Left renal pelvis (tissue), 4 donors: ENCODE results near the gene TMPRSS4. TPM values are rescaled to one million over a fixed set of nuclear protein-coding genes. Genes with fewer than 3 reads are reported as not detected.

ENCODE experiments used
- DNase-seq, 4 donors: peaks; one replicate each; pipeline ENCODE4 v3.0.0-alpha.2; 2013; ENCODE audit warnings: low read depth in 4 of 4, low spot score in 3 of 4
- polyA plus RNA-seq, 4 donors: library from polyadenylated mRNA; unstranded; fragments of 120-200 nt; gene quantifications; one replicate each; pipeline ENCODE4 v1.2.1, GENCODE V29; 2013; ENCODE audit not compliant: insufficient read length in 4 of 4

TMPRSS4 gene
- polyA plus RNA-seq, 4 donors, result 0.59 to 34.7 (median 28.1) TPM

DNA sequence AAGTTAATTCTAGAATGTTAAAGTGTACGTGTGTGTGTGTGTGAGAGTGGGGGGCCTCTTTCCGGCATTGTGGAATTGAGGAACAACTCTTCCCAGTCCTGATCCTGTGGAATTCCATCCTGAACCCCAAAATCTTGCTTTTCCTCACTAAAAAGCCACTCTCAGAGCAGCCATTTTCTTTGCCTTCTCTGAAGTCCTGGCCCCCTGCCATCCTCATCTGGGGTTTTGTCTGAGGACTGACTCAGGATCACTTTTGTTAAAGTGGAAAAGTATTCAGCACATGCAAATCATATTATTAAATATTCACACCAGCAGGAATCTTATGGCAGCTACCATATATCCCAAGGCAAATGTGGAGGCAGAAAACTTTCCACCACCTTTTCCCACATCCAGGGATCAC lies 72.0 kb downstream of the TMPRSS4 start:
- no peak for DNase-seq

DNA sequence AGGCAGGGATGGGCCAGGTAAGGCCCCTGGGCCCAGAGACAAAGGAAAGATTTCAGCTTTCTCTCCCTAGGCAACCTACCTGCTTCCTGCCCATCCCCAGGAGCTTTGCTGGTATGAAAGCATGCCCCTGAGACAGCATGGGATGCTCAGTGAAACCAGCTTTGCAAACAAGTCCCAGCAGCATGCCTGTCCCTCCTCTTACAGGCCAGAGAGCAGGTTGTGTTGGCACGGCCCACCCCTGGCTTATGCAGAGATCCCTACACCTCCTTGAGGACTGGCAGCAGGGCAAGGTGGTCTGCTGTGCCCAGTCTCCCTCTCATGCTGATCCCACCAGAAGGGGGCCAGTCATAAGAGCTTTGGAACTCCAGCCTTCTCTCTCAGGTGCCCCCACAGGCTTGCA lies 72.6 kb downstream of the TMPRSS4 start:
- no peak for DNase-seq

DNA sequence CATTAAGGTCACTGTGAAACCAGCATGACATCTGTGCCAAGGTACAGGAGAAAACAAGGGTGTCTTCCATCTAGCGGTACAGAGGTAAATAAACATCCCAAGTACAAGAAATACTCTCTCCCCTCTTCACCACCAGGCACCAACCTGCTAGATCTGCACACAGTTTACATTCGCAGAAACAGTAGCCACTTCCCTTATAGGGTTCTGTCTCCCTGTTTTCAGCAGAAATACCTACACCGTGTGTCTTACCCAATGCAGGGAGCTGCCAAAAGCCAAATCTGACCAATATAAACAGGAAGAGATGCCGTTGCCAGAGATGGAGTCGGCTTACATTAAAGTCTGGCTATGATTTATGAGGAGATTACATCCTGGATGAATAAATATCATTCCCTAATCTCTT lies 74.6 kb downstream of the TMPRSS4 start:
- DNase-seq, result no peak

DNA sequence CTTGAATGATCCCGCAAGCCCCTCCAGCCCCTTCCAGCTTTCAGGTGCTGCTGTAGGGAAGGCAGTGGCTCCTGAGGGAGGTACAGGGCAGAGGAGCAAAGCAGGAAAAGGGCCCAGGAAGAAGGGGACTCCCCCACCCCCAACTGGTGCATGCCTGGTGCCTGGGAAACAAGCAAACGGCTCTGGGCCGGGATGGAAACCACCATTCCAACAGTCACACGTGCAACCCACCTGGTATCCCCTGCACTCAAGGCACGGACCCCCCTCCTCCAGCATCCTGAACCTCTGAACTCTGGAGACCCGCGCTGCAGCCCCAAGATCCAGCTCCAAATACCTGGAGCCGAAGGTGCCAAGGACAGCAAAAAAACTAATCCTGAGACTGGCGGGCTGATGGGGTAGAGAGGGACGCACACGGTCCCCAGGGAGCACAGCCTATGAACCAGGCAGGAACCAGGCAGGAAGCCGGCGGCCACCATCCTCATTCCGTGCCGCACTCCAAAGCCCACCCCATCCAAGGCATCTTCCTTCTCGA lies 75.2 kb downstream of the TMPRSS4 start:
- no peak for DNase-seq

DNA sequence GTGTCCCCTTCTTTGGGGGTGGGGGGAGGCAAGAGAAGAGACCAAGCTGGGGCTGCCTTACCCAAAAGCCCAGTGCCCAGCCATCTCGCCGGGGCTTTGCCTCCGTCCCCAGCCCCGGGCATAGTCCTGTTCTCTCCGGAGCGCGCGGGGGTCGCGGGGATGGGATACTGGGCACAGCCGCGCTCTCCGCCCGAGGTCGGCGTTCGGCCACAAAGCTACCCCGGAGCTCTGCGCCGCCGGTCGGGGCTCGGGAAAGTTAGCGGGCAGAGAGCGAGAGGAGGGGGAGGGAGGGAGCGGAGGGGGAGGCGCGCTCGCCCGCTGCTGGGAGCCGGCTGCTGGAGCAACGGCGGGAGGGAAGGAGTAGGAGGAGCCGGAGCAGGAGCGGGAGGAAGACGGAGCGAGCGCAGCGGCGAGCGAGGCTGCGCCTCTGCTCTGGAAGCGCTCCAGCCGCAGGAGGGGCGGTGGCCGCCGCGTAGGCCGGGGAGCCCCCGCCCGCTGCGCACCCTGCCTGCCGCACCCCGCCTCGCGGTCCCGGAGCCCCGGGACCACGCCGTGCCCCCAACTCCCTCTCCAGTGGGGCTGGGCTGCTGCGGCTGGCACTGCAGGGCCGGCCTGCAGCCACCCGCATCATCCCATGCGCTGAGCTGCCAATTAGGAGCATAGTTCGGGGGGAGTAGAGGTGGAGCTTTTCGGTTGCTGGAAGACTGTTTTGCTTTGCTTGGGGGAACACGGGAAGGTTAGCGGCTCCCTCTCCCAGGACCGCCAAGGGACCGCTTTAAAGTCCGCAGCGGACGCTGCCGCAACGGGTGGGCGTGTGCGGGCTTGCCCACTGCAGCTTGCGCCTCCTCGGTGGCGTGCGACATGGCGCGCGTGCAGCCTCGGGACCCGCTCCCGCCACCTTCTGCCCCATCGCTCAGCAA lies 75.9 kb downstream of the TMPRSS4 start, which contains the start of gene SCN4B:
Gene SCN4B, minus strand, starts transcription at position 272 of the 920 bp plus-strand sequence. Its CDS starts 150 bp downstream, at position 122.
- DNase-seq, result peak in 1 of 4 donors; percentile 65

DNA sequence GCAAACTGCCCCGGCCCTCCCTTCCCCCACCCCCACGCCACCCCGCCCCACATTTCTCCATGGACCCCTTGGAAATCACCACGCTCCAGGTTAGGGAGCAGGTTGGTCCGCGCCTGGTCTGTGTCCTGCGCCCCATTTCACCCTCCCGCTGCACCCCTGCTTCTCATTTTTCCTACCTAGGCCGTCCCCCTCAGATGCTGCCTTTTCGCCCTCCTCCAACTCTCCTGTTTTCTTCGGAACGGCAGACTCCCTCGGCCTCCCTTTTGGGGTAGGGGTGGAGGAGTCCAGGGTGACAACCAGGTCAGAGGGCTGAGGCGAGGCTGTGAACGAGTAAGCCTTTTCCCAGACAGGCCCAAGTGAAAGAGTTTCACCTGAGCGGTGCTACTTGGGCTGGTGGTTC lies 76.6 kb downstream of the TMPRSS4 start:
- no peak for DNase-seq

DNA sequence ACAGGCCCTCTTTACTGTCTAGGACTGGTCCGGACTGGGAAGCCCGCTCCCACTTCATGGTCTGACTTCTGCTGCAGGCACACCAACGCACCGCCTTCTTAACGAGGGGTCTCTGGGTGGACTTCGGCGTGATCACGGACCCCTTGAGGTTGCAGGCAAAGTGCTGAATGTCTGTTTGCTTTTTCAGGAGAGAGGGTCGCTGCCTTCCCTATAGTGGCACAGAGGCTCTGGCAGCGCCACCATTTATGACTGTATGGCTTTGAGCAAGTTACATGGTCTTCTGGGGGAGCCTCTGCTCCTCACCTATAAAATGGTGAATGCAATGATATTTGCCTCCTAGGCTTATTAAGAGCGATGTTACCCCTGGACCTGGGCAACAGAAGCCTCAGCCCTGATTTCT lies 77.1 kb downstream of the TMPRSS4 start:
- no peak for DNase-seq

DNA sequence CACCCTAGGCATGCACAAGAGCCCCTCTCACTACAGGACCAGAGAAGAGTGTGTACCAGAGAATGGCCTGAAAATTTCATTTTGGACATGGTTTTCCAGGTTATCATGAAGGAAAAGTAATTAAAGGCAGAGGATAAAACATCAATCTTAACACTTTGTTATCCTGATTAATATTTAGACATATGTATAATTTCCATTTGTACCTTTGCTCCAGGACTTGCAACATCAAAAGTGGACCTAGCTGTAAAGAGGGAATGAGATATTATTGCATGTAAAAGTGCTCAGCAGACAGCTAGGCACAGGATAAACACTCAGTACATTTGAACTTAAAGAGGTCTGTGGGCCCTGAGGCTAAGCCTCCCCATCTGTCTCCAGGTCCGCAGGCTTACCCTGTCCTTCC lies 77.8 kb downstream of the TMPRSS4 start:
- DNase-seq, result no peak

DNA sequence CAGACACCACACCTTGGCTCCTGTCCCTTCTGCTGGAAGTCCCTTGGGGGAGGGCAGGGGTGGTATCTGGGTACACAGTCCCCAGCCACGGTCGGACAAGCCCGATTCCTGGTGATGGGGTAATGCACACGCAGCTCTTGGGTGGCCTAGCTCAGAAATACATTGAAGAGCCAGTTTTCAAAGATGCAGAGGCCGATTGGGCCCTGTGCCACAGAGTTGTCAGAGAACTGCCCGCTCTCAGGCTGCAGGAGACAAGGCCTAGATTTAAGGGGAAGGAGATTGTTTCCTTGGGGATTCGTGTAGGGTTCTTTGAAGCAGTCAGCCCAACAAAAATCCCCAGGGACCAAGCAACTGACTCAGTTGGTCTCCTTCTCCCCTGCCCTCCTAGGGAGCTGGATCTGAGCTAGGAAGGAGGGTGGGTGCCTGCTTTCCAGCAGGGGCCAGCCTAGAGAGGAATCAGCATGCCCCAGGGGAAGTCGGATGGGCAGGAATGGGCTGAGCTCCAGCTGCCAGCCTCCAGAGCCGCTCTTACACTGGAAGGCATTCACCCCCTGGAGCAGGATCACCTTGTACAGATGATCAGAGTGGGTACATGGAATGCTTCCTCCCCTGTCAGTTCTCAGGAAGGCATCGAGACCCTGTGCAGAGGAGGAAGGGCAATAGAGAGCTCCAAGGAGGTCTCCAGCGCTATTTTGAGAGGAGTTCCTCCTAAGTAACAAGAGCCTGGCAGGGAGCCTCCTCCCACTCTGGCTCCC lies 79.1 kb downstream of the TMPRSS4 start:
- DNase-seq, result no peak

DNA sequence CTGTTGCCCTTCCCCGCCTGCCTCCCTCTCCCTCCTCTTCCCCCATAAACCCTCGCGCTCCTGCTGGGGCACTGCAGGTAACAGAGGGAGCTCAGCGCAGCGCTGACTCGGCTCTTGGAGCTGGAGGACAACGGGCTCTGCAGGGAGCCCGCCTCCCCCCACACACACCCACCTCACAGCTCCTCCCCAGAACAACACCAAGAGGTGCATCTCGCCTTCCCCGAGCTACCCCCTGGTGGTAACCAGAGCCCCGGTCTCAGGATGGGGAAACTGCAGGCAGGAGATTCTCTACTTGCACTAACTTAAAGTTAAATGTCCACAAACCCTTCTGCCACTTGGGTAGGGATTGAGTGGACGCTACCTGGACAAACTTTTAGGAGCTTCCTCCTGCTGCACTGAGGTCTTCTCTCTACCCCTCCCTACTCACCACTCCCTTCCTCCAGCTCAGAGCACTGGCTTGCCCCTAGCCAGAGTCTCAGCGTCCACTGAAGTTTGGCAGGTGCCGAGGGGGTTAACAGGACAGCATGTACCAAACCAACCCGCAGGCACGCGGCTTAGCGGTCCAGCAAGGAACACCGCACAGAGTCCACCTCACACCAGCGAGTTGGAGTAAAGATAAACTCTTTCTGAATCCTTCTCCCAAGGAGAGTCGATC lies 79.8 kb downstream of the TMPRSS4 start:
- DNase-seq, result no peak

DNA sequence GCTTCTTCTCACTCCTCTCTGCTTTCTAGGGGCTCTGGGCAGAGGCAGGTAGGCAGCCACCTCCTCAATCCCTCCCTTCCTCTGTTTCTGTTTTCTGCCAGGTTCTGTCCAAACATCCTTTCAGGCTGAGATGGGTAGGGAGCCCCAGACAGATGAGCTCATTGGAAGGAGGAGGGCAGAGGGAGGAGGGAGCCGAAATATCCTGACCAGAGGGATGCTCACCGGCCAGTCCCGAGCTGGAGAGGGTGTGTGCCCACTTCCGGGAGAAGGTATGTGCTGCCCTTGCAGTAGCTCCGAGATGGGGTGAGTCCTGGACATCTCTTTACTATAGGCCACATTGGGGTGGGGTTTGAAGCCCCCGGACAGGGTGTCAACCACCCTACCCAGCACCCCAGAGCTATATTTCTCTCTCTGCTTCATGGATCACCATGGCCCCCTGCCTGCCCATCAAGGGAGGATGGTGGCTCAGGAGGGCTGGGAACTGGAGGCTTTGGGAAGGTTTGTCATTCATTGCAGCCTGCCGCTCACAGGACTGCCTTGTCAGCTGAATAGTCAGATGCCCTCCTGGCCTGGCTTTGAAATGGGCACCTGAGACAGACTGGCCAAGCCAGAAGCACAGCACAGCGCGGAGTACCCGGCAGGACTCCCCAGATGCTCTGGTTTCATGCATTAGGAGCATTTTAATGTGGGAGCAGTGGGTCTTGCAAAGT lies 80.5 kb downstream of the TMPRSS4 start:
- DNase-seq, result no peak

DNA sequence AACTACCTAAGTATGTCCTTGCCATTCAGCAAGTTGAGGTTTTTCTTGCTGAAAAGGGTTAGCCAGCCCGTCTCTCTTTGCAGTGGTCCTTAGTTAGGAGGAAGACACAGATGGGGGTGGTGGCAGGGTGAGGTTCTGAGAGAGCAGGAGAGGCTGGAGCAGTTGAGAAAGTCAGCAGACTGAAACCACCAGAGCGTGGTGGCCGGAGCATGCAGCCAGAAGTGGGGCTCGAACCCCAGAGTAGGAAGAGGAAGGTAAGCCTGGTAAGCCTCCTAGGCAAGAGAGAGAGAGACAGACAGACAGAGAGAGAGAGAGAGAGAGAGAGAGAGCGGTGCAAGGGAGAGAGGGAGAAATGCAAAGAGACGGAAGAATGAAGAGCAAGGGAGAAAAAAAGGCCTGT lies 84.9 kb downstream of the TMPRSS4 start:
- DNase-seq, result no peak

DNA sequence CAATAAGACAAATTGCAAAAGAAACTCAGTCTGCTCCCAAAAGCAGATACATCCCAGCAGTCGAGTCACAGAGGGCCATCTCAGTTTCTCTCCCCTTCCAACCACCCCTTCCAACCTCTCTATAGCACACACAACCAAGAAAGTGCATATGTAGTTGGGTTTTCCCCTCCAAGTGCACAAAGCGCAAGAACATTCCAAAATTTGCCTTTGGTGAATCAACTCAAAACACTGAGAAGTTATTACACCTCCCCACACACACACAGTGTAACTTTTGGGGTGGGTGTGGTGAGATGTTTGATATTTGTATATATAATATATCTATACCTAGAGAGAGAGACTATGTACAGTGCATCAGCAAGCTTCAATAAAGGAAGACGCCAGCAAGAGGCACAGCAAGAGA lies 86.0 kb downstream of the TMPRSS4 start:
- DNase-seq, result no peak

DNA sequence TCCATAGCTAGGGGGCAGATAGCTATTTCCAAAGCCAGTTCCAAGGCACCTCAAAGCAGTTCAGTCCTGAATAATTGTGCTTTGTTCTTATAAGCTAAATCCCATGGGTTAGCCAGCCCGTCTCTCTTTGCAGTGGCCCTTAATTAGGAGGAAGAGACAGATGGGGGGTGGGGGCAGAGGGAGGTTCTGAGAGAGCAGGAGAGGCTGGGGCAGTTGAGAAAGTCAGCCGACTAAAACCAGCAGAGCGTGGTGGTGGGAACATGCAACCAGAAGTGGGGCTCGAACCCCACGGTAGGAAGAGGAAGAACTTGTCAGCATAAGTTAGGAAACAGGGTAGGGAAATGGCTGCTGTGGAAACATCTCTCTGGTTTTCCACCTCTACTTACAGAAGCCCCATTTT lies 86.6 kb downstream of the TMPRSS4 start:
- DNase-seq, result no peak

DNA sequence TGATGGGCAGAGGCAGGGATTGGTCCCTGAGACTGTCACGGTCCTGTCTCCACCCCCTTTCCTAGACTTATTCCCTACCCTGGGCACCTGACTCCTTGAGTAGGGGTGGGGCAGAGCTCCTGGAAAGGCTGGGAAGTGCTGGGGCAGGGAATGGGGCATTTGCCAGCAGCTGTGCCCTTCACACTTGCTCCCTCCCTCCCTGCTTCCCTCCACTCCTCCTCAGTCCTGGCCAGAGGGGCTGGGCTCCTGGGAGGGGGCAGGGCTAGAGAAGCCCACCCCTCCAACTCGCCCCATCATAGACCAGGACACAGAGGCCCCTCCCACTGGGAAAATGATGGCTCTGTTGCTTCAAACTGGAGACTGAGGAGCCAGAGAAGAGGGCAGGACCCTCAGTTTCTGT lies 88.0 kb downstream of the TMPRSS4 start:
- DNase-seq, result no peak

DNA sequence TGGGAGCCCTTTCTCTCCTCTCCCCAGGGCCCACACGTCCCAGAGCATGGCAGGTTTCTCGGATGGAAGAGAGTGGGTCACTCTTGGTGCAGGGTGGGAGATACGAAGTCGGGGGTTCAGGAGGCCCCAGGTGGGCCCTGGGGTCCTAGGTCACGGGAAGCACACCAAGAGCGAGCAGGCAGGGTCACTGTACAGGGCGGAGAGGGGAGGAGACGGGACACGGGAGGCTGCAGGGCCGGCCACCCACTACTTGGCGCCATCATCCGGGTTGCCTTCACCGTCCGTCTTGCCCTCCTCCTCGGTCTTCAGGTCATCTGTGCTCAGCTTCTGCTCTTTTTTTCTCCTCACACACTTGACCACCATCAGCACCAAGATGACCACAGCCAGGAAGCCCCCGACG lies 89.8 kb downstream of the TMPRSS4 start:
- no peak for DNase-seq

DNA sequence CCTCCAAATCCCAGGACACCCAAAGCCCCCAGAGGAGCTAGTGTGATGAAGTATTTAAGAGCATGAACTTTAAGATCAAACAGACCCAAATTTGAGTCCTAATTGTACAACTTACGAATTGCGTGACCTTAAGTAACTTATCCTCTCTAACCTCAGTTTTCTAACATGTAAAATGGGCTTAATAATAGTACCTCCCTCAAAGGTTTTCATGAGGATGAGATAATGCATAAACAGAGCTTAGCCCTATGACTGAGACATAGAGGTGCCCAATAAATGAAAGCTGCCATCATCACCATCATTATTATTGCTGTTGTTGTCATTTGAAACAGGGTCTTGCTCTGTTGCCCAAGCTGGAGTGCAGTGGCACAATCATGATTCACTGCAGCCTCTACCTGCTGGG lies 90.4 kb downstream of the TMPRSS4 start:
- DNase-seq, result no peak

DNA sequence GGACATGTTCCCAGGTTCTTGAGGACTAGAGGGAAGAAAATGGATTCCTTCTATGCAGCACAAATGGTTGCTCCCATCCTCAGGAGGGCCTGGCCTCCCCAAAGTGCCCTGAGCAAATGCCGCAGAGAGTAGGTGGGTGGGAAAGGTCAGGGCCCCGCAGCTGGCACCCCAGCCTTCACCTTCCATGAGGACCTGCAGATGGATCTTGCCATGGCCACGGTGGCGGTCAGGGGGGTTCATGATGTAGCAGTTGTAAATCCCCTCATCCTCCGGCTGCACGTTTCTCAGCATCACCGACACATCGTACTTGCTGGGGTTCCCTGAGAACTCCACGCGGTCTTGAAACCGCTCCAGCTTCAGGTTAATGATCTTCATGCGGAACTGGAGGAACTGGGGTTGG lies 91.0 kb downstream of the TMPRSS4 start:
- no peak for DNase-seq

DNA sequence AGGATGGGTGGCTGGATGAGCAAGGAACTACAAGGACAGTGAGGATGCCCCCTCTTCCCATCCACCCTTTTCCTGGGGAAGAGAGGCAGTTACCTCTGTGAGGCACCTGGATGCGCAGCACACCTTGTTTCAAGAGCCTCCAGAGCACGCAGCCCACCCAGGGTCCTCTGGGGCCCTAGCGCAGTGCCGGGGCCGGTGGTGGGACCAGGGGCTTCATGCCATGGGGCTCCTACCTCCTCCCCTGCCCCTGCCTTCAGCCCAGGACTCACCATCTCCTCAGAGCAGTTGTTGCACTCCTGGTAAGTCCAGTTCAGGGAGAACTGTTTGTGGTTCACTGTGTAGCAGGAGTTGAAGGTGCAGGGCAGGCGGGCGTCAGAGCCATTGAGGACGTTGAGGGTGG lies 91.4 kb downstream of the TMPRSS4 start:
- DNase-seq, result no peak

DNA sequence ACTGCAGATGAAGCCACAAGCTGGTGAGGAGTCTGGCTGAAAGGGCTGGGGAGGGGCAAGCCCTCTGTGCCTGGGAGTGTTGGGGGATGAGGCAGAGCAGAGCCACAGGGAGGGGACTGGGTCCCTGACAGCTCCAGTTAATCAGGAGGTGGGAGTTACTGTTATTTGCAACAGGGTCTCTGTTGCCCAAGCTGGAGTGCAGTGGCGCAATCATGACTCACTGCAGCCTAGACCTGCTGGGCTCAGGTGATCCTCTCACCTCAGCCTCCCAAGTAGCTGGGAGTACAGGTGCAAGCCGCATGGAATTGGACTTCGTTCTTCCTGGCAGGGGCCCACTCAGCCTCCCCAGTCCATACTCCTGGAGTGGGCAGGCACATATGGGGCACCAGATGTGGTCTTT lies 91.9 kb downstream of the TMPRSS4 start:
- no peak for DNase-seq
